NCI-H187 treated with DMSO at 0.1 percent for 48 hours (cell line): ENCODE results near the gene NECAB2.

Experiments
- DNase-seq: peaks from one replicate; lab custom pipeline; 2025; lab: John Stamatoyannopoulos, UW

The NECAB2 gene

GRCh38 chr16:83952940-83953795 is 14.9 kb upstream of the NECAB2 start, which contains the start of gene OSGIN1:
Gene OSGIN1, plus strand, starts transcription at chr16:83953240. Its CDS starts 4,432 bp downstream, at chr16:83957672.
- no peak for DNase-seq

GRCh38 chr16:83953796-83954576 is 14.1 kb upstream of the NECAB2 start:
- DNase-seq = no peak

GRCh38 chr16:83954577-83955016 is 13.4 kb upstream of the NECAB2 start:
- DNase-seq = no peak

GRCh38 chr16:83955218-83956130 is 12.6 kb upstream of the NECAB2 start:
- DNase-seq = no peak

- no peak for DNase-seq
These were observed 11.4 kb upstream of the NECAB2 start for GRCh38 chr16:83956336-83957289.

GRCh38 chr16:83957296-83957855 is 10.7 kb upstream of the NECAB2 start:
- DNase-seq = no peak

- DNase-seq = no peak
These were observed 9.8 kb upstream of the NECAB2 start for GRCh38 chr16:83958137-83958845.

GRCh38 chr16:83958846-83959565 is 9.0 kb upstream of the NECAB2 start:
- DNase-seq = no peak

GRCh38 chr16:83959656-83960434 is 8.2 kb upstream of the NECAB2 start:
- DNase-seq = no peak

- DNase-seq = no peak
These were observed 7.4 kb upstream of the NECAB2 start for GRCh38 chr16:83960521-83961249.

GRCh38 chr16:83961591-83961990 is 6.5 kb upstream of the NECAB2 start:
- DNase-seq = no peak

- DNase-seq = no peak
These were observed 4.5 kb upstream of the NECAB2 start for GRCh38 chr16:83963277-83964119.

- no peak for DNase-seq
These were observed 3.2 kb upstream of the NECAB2 start for GRCh38 chr16:83964684-83965443.

GRCh38 chr16:83965444-83966152 is 2.4 kb upstream of the NECAB2 start:
- no peak for DNase-seq

- DNase-seq = no peak
These were observed 1.8 kb upstream of the NECAB2 start for GRCh38 chr16:83966153-83966696.
